ENCODE results near the gene ERC2. TPM values are rescaled to one million over a fixed set of nuclear protein-coding genes. Genes with fewer than 3 reads are reported as not detected.

Gene ERC2
- total RNA-seq, 1 donor from 2014 or later = 33.5 TPM

DNA sequence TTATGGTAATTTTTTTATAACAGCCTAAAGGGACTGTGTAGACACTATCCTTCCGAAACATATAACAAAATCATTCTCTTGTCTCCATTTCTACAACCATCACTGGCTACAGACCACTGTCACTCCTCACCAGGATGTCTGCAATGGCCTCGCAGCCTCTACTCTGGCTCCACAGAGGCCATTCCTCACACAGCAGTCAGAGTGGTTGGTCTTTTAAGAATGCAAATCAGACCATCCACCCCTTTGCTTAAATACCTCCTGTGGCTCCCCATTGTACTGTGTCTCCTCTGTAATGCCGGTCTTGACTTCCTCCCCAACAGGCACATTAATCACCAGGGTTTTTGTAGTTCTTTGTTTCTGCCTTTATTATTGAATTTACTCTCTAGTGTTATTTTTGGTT lies 344.8 kb downstream of the ERC2 start:
- no peak for DNase-seq (ENCODE audit: low spot score)

- no peak for DNase-seq (ENCODE audit: low spot score)
These were observed 345.4 kb downstream of the ERC2 start for GRCh38 chr3:56122911-56123310.

GRCh38 chr3:56121716-56122115 lies 346.6 kb downstream of the ERC2 start:
- DNase-seq (ENCODE audit: low spot score) = no peak

GRCh38 chr3:56119575-56120349 lies 348.5 kb downstream of the ERC2 start:
- no peak for DNase-seq (ENCODE audit: low spot score)

GRCh38 chr3:56118968-56119367 lies 349.3 kb downstream of the ERC2 start:
- DNase-seq (ENCODE audit: low spot score) = no peak

DNA sequence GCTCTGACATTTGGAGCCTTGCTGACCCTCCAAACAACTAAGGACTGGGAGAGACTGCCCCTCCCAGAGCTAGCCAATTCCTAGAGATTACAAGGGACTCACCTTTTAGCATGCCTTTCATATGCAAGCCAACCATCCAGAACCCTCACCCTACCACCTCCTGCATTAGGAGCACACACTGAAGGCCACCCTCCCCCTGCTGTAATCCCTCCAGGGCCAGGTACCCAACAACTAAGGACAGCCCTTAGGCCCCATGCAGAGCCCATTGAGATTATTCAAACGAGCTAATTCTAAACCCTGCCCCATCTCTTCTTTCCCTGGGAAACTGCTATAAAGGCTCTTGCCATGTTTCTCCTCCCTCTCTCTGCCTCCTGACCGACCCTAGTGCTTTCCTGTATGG lies 352.6 kb downstream of the ERC2 start:
- DNase-seq (ENCODE audit: low spot score) = no peak

DNA sequence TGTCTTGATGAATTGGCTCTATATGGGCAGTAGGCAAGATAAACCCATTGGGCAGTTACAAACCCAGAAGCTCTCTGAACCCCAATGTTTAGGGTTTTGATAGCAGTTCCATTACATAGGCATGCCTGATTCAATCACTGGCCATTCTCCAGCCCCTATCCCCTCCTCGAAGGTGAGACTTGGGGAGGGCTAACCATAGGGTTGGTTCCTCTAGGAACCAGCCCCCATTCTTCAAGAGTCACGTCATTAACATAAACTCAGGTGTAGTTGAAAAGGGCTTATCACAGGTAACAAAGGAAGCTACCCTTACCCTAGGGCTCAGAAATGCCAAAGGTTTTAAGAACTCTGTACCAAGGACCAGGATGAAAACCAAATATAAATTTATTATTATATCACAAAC lies 353.1 kb downstream of the ERC2 start:
- DNase-seq (ENCODE audit: low spot score) = no peak

- no peak for DNase-seq (ENCODE audit: low spot score)
These were observed 354.4 kb downstream of the ERC2 start for GRCh38 chr3:56113908-56114307.

- DNase-seq (ENCODE audit: low spot score) = no peak
These were observed 355.0 kb downstream of the ERC2 start for GRCh38 chr3:56113231-56113630.

DNA sequence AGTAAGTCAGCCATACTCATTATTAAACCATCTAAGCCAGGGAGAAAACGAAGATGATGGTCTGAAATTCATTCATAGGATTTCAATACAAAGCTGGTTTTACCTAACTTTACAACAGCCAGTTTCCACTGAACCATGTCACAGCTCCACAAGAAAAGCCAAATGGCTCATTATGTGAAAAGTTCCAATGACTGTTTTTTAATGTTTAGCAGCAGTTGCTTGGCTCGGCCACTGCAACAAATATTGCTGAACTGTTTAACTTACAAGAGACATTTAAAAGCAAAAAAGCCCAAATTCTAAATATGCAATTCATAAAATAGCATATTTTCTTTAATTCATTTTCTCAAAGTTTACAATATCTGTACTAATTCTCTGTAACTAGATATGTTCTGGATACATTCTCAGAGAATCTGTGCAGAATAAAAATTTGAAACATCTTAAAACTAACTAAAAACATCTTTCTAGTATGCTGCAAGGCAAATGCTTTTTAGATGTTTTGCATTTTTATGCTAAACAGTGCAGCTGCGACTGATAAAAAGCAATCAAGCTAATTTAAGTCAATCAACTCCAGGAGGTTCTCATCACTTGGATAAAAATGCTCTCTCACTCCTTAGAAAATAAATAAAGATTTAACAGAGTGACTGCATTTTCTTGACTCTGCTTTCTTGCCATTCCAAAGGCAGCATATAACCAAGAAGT lies 356.5 kb downstream of the ERC2 start:
- DNase-seq (ENCODE audit: low spot score) = no peak

DNA sequence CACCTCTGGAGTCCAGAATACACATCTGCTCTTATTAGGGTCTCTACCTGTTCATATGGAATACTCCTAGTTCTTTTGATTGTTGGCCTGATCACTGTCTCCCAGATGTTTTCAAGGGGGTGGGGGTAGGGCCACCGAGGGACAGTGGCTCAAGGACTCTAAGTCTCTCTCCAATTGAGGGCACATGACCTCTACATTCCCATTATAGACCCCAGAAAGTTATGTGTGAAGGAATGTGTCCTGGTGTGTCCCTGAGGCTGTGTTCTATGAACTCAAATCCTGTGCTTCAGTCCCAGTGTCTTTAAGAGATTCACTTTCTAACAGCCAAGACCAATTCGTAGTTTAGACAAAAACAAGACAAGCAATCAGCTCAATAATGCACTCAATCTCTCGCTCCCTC lies 357.4 kb downstream of the ERC2 start:
- DNase-seq (ENCODE audit: low spot score) = no peak

- no peak for DNase-seq (ENCODE audit: low spot score)
These were observed 361.1 kb downstream of the ERC2 start for GRCh38 chr3:56107157-56107556.

- DNase-seq (ENCODE audit: low spot score) = no peak
These were observed 366.2 kb downstream of the ERC2 start for GRCh38 chr3:56102032-56102431.

- no peak for DNase-seq (ENCODE audit: low spot score)
These were observed 366.7 kb downstream of the ERC2 start for GRCh38 chr3:56101576-56101975.

- DNase-seq (ENCODE audit: low spot score) = no peak
These were observed 371.3 kb downstream of the ERC2 start for GRCh38 chr3:56096999-56097398.

GRCh38 chr3:56094170-56094569 lies 374.1 kb downstream of the ERC2 start:
- DNase-seq (ENCODE audit: low spot score) = no peak

GRCh38 chr3:56089739-56090138 lies 378.5 kb downstream of the ERC2 start:
- DNase-seq (ENCODE audit: low spot score) = no peak

DNA sequence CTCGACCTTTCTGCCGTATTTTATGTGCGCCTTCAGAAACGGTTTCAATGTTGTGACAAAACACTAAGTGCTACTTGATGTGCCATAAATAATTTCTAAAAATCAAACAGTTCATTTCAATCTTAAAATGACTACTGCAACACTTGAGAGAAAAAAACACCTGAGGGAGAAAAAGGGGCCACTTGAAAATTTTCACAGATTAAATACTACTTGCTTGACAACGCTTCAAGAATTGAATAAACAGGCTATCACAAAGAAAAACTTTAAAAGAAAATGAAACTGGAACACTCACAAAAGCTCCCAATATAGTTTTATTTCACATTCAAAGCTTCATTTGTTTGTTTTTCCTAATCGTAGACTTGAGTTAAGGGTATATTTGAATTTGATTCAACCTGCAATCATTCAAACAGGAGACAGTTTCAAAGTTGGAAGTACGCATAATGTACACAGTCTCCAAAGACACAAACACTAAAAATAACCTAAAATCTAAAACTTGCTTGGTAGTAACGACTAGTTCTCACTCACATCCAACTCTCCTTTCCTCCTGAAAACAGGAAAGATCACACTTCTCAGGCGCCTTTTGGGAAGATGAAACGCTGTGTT lies 380.7 kb downstream of the ERC2 start:
- no peak for DNase-seq (ENCODE audit: low spot score)

- DNase-seq (ENCODE audit: low spot score) = no peak
These were observed 381.9 kb downstream of the ERC2 start for GRCh38 chr3:56086355-56086754.

DNA sequence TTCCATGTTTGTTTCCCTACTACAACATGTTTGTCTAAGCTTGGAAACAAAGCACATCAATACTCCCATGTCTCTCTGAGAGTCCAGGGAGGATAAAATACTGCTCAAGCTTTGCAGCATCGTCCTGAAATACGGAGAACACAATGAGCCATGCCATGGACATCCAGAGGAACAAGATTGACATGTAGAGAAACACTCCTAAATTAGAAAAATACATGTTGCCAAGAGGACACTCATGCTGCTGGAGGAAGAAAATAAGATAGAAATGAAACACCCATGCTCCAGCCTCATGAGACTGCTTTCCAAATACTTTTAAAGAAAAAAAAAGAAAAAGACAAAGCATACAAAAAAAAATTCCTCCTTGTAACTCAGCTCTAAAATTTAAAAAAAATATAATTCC lies 387.0 kb downstream of the ERC2 start:
- no peak for DNase-seq (ENCODE audit: low spot score)

DNA sequence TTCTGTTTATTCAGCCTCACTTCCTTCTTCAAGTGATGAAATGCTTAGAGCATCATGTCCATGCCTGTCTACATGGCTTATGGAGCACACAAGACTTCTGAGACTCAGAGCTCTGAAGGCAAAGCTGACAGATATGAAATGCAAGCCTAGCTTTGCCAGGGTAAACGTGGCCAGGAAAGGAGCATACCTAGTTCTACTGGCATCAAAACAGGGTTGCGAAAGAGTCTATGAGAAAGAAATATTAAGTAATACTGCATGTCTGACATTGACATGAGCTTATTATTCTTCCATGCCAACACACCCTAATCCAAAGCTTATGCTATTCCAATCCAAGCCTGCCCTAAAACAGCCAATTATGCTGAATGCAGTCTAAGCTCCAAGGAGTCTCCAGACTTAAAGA lies 391.5 kb downstream of the ERC2 start:
- no peak for DNase-seq (ENCODE audit: low spot score)

DNA sequence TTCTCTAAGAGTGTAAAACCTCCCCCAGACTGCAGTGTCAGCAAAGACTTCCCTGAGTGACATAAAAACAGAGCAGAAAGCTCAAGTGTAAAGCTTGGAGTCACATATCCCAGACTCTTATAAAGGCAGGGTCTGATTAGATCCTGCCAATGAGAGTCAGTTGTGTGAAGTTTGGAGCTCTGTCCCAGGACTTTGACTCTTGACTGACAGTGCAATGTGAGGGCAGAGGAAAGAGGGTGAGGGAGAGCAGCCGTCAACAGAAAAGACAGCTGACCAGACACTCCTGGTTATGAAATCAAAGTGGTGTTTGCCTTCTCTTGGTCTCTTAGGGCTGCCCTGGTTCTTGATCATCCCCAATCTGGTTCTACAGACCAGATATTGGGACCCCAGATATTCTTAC lies 393.2 kb downstream of the ERC2 start:
- DNase-seq (ENCODE audit: low spot score) = no peak

DNA sequence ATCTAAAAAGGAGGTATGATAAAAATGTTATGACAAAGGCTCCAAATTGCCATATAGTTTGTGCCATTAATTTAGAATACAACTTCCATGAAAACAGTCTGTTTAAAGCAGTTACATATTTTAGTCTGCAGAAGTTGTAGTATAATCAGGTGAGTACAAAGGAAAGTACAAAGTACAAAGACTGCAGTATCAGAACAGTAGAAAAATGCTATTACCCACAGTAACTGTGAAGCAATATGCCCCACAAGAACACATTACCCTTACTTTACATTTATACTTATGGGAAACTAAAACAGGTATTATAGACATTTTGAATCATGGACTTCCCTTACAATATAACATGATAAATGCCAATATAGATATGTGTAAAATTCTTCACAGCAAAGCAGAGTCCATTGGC lies 398.5 kb downstream of the ERC2 start:
- no peak for DNase-seq (ENCODE audit: low spot score)
